Measurements from ENCODE around the gene RBM4B. TPM values are rescaled to one million over a fixed set of nuclear protein-coding genes. Genes with fewer than 3 reads are reported as not detected.
A peak's percentile ranks its signal among the peaks of the same experiment; 100 is the strongest.

RBM4B gene
- total and polyA plus RNA-seq, 2 of the 13 experiments (the other 11 are each of a cell fraction or from before 2014, with no cell fraction given), result 25.8 to 32.4 TPM

DNA sequence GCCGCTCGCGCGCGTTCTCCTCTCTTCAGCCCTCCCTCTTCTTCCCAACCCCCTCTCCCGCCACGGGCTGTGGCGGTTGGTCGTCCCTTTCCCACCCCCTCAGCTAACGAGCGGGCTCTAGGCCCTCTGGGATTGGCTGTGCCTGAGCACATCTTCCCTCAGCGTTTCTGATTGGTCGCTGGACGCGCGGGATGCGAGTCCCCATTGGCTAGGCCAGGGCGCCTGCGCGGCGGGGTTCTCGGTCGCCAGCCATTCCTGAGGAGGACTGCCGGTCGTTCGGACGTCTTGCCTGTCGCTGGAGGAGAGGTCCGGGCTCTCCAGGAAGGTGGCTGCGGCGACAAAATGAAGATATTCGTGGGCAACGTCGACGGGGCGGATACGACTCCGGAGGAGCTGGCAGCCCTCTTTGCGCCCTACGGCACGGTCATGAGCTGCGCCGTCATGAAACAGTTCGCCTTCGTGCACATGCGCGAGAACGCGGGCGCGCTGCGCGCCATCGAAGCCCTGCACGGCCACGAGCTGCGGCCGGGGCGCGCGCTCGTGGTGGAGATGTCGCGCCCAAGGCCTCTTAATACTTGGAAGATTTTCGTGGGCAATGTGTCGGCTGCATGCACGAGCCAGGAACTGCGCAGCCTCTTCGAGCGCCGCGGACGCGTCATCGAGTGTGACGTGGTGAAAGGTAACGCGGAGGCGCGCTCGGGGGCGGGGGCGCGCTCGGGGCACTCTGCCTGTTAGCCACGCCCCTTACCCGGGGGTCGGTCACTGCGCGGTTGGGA is 61.1 kb downstream of the RBM4B start, which contains the start of gene RBM14 (continued):
- TF ChIP-seq, protein P1, sequence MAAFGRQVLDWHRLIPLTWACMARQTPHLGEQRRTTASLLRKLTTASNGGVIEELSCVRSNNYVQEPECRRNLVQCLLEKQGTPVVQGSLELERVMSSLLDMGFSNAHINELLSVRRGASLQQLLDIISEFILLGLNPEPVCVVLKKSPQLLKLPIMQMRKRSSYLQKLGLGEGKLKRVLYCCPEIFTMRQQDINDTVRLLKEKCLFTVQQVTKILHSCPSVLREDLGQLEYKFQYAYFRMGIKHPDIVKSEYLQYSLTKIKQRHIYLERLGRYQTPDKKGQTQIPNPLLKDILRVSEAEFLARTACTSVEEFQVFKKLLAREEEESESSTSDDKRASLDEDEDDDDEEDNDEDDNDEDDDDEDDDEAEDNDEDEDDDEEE (CRISPR knock-in tag; IDR thresholded peaks at IDR 0.05), result no peak
- no peak for TF ChIP-seq ZFP82 (CRISPR knock-in tag; IDR thresholded peaks at IDR 0.05; ENCODE audit: borderline replicate concordance)
- TF ChIP-seq ZNF570 (CRISPR knock-in tag; IDR thresholded peaks at IDR 0.05; ENCODE audit: borderline replicate concordance), result peak; percentile 72; the same call in 1 of the 2 replicates
- TF ChIP-seq ZNF224 (CRISPR knock-in tag; IDR thresholded peaks at IDR 0.05), result 0 out of 2 replicates have a peak, but pooled peaks have one; percentile 10
- TF ChIP-seq, protein P2, sequence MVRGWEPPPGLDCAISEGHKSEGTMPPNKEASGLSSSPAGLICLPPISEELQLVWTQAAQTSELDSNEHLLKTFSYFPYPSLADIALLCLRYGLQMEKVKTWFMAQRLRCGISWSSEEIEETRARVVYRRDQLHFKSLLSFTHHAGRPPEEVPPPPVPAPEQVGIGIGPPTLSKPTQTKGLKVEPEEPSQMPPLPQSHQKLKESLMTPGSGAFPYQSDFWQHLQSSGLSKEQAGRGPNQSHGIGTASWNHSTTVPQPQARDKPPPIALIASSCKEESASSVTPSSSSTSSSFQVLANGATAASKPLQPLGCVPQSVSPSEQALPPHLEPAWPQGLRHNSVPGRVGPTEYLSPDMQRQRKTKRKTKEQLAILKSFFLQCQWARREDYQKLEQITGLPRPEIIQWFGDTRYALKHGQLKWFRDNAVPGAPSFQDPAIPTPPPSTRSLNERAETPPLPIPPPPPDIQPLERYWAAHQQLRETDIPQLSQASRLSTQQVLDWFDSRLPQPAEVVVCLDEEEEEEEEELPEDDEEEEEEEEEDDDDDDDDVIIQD (CRISPR knock-in tag; IDR thresholded peaks at IDR 0.05; ENCODE audit: low read depth), result 0 out of 2 replicates have a peak, but pooled peaks have one; percentile 10
- 0 out of 2 replicates have a peak, but pooled peaks have one; percentile 9 for TF ChIP-seq ZNF296 (CRISPR knock-in tag; conservative IDR thresholded peaks at IDR 0.05)
- TF ChIP-seq ASH2L (IDR thresholded peaks at IDR 0.05; ENCODE audit: insufficient read length, low read depth, low read length), result peak; percentile 84
- TF ChIP-seq CREB1 (IDR thresholded peaks at IDR 0.05), result peak; percentile 94
- TF ChIP-seq CREB1 (CRISPR knock-in tag; IDR thresholded peaks at IDR 0.05), result peak; percentile 85
- 0 out of 2 replicates have a peak, but pooled peaks have one; percentile 39 for TF ChIP-seq KLF11 (CRISPR knock-in tag; IDR thresholded peaks at IDR 0.05)
- TF ChIP-seq POLR2AphosphoS5 (IDR thresholded peaks at IDR 0.05; ENCODE audit: low read depth, low read length), result peak; percentile 99
- TF ChIP-seq ZNF792 (CRISPR knock-in tag; IDR thresholded peaks at IDR 0.05), result peak; percentile 18
- peak; percentile 95 for TF ChIP-seq NFYB (CRISPR knock-in tag; IDR thresholded peaks at IDR 0.05)
- TF ChIP-seq ZNF674 (CRISPR knock-in tag; IDR thresholded peaks at IDR 0.05; ENCODE audit: low read depth), result 0 out of 2 replicates have a peak, but pooled peaks have one; percentile 4
- TF ChIP-seq AKAP8 (CRISPR knock-in tag; IDR thresholded peaks at IDR 0.05), result peak; percentile 77; the same call in 1 of the 2 replicates
- TF ChIP-seq, protein P3, sequence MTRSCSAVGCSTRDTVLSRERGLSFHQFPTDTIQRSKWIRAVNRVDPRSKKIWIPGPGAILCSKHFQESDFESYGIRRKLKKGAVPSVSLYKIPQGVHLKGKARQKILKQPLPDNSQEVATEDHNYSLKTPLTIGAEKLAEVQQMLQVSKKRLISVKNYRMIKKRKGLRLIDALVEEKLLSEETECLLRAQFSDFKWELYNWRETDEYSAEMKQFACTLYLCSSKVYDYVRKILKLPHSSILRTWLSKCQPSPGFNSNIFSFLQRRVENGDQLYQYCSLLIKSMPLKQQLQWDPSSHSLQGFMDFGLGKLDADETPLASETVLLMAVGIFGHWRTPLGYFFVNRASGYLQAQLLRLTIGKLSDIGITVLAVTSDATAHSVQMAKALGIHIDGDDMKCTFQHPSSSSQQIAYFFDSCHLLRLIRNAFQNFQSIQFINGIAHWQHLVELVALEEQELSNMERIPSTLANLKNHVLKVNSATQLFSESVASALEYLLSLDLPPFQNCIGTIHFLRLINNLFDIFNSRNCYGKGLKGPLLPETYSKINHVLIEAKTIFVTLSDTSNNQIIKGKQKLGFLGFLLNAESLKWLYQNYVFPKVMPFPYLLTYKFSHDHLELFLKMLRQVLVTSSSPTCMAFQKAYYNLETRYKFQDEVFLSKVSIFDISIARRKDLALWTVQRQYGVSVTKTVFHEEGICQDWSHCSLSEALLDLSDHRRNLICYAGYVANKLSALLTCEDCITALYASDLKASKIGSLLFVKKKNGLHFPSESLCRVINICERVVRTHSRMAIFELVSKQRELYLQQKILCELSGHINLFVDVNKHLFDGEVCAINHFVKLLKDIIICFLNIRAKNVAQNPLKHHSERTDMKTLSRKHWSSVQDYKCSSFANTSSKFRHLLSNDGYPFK (CRISPR knock-in tag; IDR thresholded peaks at IDR 0.05; ENCODE audit: borderline replicate concordance), result peak; percentile 92
- peak; percentile 83; the same call in 1 of the 2 replicates for TF ChIP-seq YEATS2 (CRISPR knock-in tag; IDR thresholded peaks at IDR 0.05; ENCODE audit: borderline replicate concordance)
- TF ChIP-seq POGZ (CRISPR knock-in tag; IDR thresholded peaks at IDR 0.05), result peak; percentile 41; the same call in 1 of the 2 replicates
- peak; percentile 93 for TF ChIP-seq SALL2 (CRISPR knock-in tag; IDR thresholded peaks at IDR 0.05)
- no peak for TF ChIP-seq ZNF7 (CRISPR knock-in tag; IDR thresholded peaks at IDR 0.05)
- TF ChIP-seq, protein P4, sequence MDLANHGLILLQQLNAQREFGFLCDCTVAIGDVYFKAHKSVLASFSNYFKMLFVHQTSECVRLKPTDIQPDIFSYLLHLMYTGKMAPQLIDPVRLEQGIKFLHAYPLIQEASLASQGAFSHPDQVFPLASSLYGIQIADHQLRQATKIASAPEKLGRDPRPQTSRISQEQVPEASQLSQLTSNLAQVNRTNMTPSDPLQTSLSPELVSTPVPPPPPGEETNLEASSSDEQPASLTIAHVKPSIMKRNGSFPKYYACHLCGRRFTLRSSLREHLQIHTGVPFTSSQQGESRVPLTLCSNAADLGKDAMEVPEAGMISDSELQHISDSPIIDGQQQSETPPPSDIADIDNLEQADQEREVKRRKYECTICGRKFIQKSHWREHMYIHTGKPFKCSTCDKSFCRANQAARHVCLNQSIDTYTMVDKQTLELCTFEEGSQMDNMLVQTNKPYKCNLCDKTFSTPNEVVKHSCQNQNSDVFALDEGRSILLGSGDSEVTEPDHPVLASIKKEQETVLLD (CRISPR knock-in tag; IDR thresholded peaks at IDR 0.05; ENCODE audit: low read depth), result peak; percentile 44; the same call in 1 of the 2 replicates

All from HepG2 (cell line).